Stomach (tissue), 9 donors: Measurements from ENCODE around the gene RAPSN. TPM values are rescaled to one million over a fixed set of nuclear protein-coding genes. Genes with fewer than 3 reads are reported as not detected.

ENCODE experiments used
- DNase-seq, 2 donors: peaks; one replicate each; pipeline versions ENCODE4 v3.0.0 to v3.0.0-alpha.2; 2013 to 2019
- H3K27ac ChIP-seq, 5 donors: fragments of 200-600 bp in 4 of 5; sonication (generic) in 4 of 5; one replicate each; pipeline ENCODE4 v1.5.1; 2013 to 2019; ENCODE audit warnings: mild to moderate bottlenecking in 1 of 5, moderate library complexity in 1 of 5
- H3K27me3 ChIP-seq, 3 donors: fragments of 200-600 bp; sonication (generic); one replicate each; pipeline ENCODE4 v1.5.1; 2017 to 2019; ENCODE audit warnings: mixed run types in 1 of 3
- H3K36me3 ChIP-seq, 4 donors: fragments of 200-600 bp; sonication (generic); 1 replicate in 3 of 4; 2 replicates in 1 of 4; pipeline ENCODE4 v1.5.1; 2016 to 2019
- H3K4me1 ChIP-seq, 4 donors: fragments of 200-600 bp; sonication (generic); one replicate each; pipeline ENCODE4 v1.5.1; 2016 to 2019
- H3K4me3 ChIP-seq, 4 donors: fragments of 200-600 bp; sonication (generic) in 3 of 4; one replicate each; pipeline ENCODE4 v1.5.1; 2016 to 2019; ENCODE audit warnings: mild to moderate bottlenecking in 1 of 4
- H3K9me3 ChIP-seq, 4 donors: fragments of 200-600 bp; sonication (generic); one replicate each; pipeline ENCODE4 v1.5.1; 2016 to 2019
- CTCF ChIP-seq, 7 experiments: fragments of 450-650 bp in 4 of 7; fragments of 200-600 bp in 3 of 7; sonication (generic) in 3 of 7; IDR thresholded peaks; one replicate each; pipeline ENCODE4 v1.5.1; 2016 to 2019; ENCODE audit warnings: antibody characterized with exemption in 7 of 7, control low read depth in 2 of 7, mild to moderate bottlenecking in 1 of 7
- EP300 ChIP-seq: sonication (generic); formaldehyde crosslinking; IDR thresholded peaks from one replicate; pipeline ENCODE4 v1.6.1; 2017; ENCODE audit warnings: antibody characterized with exemption
- POLR2A ChIP-seq, 4 donors: fragments of 450-650 bp; IDR thresholded peaks; one replicate each; pipeline ENCODE4 v1.6.1; 2016; ENCODE audit warnings: antibody characterized with exemption in 4 of 4, control low read depth in 2 of 4, mild to moderate bottlenecking in 1 of 4, moderate library complexity in 1 of 4
- POLR2AphosphoS5 ChIP-seq, 3 donors: sonication (generic); formaldehyde crosslinking; IDR thresholded peaks; one replicate each; pipeline ENCODE4 v1.6.1; 2016; ENCODE audit warnings: antibody characterized with exemption in 3 of 3
- WGBS, 5 donors: extraction: QIAGEN DNeasy Blood & Tissue Kit in 3 of 5; methylation state at CpG; one replicate each; pipeline versions ENCODE4 v1.1.5 to v1.1.7; 2013 to 2018; 5-methylcytosine and 5-hydroxymethylcytosine counted together
- intact Hi-C: fragments of 100-400 bp; cut with DNase I; formaldehyde crosslinking; loops from one replicate; pipeline ENCODE4 v1.15.1; 2023; ENCODE audit warnings: low total_unique reads
- polyA plus RNA-seq, 3 donors: library from polyadenylated mRNA; stranded (reverse); fragments of 200-250 nt; gene quantifications; one replicate each; pipeline ENCODE4 v1.2.3, GENCODE V29; 2013
- total RNA-seq, 5 donors: library from RNA; depleted of rRNA; stranded (reverse); fragments of >200 nt; gene quantifications; one replicate each; pipeline versions ENCODE4 v1.1.0 to v1.2.3, GENCODE V29; 2014 to 2016
- donor health status: healthy with polysubstance abuse.
- donor health status: Bipolar disorder and iron deficiency.
- donor health status: healthy.

RAPSN gene
- total and polyA plus RNA-seq, 8 donors, result 0.20 to 1.2 (median 1.1) TPM; not detected in 5

- no peaks in the 10 kb centered on the region for H3K27me3 ChIP-seq
- H3K36me3 ChIP-seq, result no peaks in the 10 kb centered on the region
- H3K9me3 ChIP-seq, result no peaks in the 10 kb centered on the region
- WGBS, 5 donors, result 88 to 95% (median 90%) methylated on average over 16 of the region's 16 CpGs
- no peak for DNase-seq
- no peak overlapping the region for H3K4me3 ChIP-seq
- H3K27ac ChIP-seq, result peak overlapping the region in 3 of 5 donors; percentile 44 to 90 (median 85)
- intact Hi-C loops, result no loop called here
- TF ChIP-seq CTCF (IDR thresholded peaks at IDR 0.05) (no peak), POLR2AphosphoS5 (IDR thresholded peaks at IDR 0.05) (no peak), POLR2A (IDR thresholded peaks at IDR 0.05) (no peak), EP300 (no peak)
- H3K4me1 ChIP-seq, result peaks cover 0 to 24% (median 4%) of the 10 kb centered on the region in 4 donors
Measured at GRCh38 chr11:47391711-47392432, 57.1 kb downstream of the RAPSN start.

DNA sequence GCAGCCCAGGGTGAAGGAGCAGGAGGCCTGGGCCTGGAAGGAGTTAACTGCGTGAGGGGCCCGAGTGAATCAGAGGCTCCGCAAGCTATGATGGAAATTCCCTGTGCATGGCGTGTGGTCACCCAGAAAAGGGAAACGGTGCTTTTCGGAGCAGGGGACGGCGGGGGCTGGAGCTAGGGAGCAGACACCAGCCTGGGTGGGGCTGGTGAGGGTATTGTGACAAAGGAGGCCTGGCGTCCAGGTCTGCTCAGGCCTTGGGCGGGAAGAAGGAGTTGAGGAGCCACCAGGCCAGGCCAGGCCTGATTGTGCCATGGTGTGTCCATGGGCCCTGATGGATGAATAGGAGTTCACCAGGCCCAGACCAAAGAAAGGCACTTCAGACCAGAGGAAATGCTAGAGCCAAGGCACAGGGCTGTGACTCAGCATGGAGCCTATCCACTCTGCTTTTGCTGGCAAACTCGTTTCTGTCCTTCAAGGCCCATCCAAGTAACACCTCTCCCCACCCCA is 57.8 kb downstream of the RAPSN start:
- peak in 1 of 2 donors; percentile 42 for DNase-seq
- Histone ChIP-seq H3K27ac (peak overlapping the region in 3 of 5 donors; percentile 44 to 90 (median 85)), H3K4me3 (no peak overlapping the region), H3K9me3 (no peaks in the 10 kb centered on the region), H3K27me3 (no peaks in the 10 kb centered on the region), H3K36me3 (no peaks in the 10 kb centered on the region), H3K4me1 (peaks cover 0 to 24% (median 4%) of the 10 kb centered on the region in 4 donors)
- intact Hi-C loops, result no loop called here
- 76 to 83% (median 78%) methylated on average over 11 of the region's 11 CpGs for WGBS, 5 donors
- TF ChIP-seq CTCF (IDR thresholded peaks at IDR 0.05) (no peak), POLR2A (IDR thresholded peaks at IDR 0.05) (no peak), POLR2AphosphoS5 (IDR thresholded peaks at IDR 0.05) (no peak), EP300 (no peak)

- WGBS, 5 donors, result 93 to 100% (median 97%) methylated on average over 2 to 6 of the region's 6 CpGs
- H3K9me3 ChIP-seq, result no peaks in the 10 kb centered on the region
- H3K27me3 ChIP-seq, result no peaks in the 10 kb centered on the region
- no peaks in the 10 kb centered on the region for H3K36me3 ChIP-seq
- H3K27ac ChIP-seq, result peak overlapping the region in 3 of 5 donors; percentile 44 to 90 (median 85)
- peaks cover 0 to 24% (median 2%) of the 10 kb centered on the region in 4 donors for H3K4me1 ChIP-seq
- TF ChIP-seq EP300, result no peak
- TF ChIP-seq CTCF (IDR thresholded peaks at IDR 0.05), result no peak
- no peak for TF ChIP-seq POLR2AphosphoS5 (IDR thresholded peaks at IDR 0.05)
- TF ChIP-seq POLR2A (IDR thresholded peaks at IDR 0.05), result no peak
- H3K4me3 ChIP-seq, result no peak overlapping the region
- DNase-seq, result no peak
- intact Hi-C loops, result no loop called here
Measured at GRCh38 chr11:47390422-47390760, 58.5 kb downstream of the RAPSN start.

DNA sequence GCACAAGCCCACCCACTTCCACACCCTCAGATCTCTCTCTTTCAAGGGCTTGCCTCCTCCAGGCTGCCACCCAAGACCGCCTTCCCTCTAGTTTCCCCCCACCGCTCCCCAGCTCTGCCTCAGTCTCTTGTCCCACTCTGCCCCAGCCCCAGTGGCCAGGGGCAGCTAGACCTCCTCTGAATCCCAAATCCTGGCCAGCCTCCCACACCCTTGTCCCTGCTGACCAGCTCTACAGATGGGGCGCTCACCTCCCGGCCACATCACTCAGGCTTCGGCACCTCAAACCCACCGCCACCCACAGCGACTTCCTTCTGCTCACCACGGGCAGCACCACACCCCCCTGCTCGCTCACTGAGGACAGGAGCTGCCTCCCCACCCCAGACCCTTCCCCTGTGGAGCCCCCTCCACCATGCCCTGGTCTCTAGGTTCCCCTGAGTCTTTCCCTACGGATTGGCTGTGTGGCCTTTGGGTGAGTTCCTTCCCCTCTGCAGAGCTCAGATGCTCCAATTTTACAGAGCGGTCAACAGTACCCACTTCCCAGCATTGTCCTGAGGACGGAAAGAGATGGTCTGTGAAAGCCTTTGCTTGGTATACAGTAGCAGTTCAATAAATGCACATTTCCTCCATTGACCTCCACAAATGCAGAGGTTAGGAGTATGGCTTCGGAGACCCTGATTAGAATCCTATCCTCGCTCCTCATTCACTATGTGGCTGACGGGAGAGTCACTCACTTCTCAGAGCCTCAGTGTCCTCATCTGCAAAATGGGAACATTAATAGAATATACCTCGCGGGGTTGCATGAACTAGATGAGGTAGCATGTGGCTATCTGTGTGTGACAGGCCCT is 59.1 kb downstream of the RAPSN start:
- Histone ChIP-seq H3K36me3 (no peaks in the 10 kb centered on the region), H3K4me1 (peaks cover 0 to 24% (median 0%) of the 10 kb centered on the region in 4 donors), H3K27ac (peak overlapping the region in 2 of 5 donors; percentile 85 to 90), H3K4me3 (no peak overlapping the region), H3K9me3 (no peaks in the 10 kb centered on the region), H3K27me3 (no peaks in the 10 kb centered on the region)
- 86 to 90% (median 88%) methylated on average over 17 of the region's 17 CpGs for WGBS, 5 donors
- intact Hi-C loops, result no loop called here
- no peak for TF ChIP-seq POLR2A (IDR thresholded peaks at IDR 0.05)
- no peak for TF ChIP-seq POLR2AphosphoS5 (IDR thresholded peaks at IDR 0.05)
- TF ChIP-seq EP300, result no peak
- TF ChIP-seq CTCF (IDR thresholded peaks at IDR 0.05), result no peak
- peak in 1 of 2 donors; percentile 12 for DNase-seq
